GM19455 (cell line): ENCODE data around the gene TNFRSF19.

Source experiments
- ATAC-seq: cut with Tn5 transposase; IDR thresholded peaks from one replicate; pipeline ENCODE4 v1.9.1; 2021; ENCODE audit not compliant: unreplicated experiment

Gene TNFRSF19

DNA sequence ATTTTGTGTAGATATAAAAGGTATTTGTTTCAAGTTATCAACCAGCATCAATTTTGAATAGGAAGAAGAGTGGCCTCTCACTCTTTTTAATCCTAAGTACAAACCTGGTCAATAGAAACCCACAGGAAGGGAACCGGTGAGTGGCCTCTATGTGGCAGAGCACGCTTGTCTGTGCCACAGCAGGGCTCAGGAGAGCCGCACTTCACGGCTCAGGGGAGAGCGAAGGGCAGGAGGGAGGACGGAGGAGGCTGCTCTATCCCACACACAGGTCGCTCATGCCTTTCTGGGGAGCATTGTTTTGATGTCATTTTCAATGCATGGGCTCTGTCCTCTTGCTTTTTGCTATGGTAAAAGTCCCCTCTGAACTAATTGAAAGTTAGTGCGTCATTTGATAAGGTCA lies 57.2 kb downstream of the TNFRSF19 start:
- no peak for ATAC-seq

DNA sequence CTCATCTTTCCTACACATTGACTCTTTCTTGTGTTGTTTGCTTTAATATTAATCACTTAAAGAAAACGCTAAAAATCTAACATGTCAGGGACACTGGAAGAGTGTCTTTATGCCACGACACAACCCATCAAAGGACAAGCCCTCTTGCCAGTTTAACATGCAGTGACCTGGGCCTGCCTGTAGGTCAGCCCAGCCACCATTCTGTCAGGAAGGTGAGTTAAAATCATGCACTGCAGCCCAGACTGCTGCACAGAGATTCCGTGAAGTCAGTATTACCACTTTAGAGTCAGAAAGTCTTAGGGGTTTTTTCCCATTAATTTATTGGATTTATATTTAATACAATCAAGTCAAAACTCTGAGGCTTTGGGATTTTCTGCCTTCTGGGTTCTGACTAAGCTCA lies 58.0 kb downstream of the TNFRSF19 start:
- no peak for ATAC-seq

DNA sequence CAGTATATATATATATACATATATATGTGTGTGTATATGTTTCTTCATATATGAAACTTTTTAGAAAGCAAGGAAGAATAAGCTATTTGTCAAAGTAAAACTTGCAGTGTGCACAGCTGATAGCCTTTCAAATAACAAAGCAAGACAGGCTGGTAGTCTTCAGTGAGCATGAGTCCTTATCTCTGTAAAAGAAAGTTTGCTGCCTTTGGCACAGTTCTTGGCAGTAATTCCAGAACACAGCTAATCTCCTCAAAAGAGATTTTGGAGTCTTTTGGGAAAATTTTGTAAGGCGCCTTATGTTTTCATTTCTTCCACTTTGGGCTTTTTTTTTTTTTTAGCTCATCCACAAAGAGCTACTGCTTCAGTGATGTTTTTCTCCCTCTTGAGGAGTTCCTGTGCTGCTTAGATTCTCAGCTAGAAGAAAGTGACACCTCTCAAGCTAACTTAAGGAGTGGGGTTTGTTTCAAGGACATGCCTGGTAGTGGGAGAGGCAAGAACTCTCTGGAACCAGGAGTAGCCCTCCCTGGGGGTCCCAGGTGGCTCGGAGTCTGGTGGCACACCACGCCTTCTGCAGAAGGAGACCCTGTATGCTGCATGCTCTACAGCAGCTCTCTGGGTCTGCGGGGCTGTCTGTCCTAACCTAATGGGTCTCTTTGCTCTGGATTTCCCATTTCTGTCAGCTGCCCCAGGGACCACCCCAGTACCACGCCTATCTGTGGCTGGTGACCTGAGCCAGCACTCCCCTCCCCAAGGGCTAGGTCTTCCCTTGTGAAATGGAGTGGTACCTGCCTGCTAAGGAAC lies 58.8 kb downstream of the TNFRSF19 start:
- ATAC-seq, result no peak

DNA sequence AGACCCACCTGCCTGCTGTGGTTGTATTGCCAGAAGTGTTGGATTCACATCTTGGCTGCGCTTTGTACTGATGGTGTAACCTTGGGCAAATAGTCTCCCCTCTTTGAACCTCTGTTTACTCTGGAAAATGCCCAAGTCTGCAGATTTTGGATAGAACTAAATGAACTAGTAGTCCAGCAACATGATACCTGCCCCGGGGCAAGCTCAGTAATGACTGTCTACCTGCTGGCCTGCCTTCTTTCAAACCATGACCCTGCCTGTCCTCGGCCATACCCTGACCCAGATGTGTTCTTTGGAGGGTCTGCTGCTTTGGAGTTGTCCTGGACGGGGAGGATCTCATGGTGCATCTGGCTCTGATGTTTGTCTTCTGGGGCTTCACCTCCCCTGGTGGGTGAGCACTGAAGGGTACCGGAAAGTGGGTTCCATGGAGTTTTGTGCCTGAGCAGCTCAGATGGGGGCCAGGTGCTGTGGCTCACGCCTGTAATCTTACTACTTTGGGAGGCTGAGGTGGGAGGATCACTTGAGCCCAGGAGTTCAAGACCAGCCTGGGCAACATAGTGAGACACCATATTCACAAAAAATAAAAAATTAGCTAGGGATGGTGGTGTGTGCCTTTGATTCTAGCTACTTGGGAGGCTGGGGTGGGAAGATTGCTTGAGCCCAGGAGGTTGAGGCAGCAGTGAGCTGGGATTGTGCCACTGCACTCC lies 59.5 kb downstream of the TNFRSF19 start:
- no peak for ATAC-seq

DNA sequence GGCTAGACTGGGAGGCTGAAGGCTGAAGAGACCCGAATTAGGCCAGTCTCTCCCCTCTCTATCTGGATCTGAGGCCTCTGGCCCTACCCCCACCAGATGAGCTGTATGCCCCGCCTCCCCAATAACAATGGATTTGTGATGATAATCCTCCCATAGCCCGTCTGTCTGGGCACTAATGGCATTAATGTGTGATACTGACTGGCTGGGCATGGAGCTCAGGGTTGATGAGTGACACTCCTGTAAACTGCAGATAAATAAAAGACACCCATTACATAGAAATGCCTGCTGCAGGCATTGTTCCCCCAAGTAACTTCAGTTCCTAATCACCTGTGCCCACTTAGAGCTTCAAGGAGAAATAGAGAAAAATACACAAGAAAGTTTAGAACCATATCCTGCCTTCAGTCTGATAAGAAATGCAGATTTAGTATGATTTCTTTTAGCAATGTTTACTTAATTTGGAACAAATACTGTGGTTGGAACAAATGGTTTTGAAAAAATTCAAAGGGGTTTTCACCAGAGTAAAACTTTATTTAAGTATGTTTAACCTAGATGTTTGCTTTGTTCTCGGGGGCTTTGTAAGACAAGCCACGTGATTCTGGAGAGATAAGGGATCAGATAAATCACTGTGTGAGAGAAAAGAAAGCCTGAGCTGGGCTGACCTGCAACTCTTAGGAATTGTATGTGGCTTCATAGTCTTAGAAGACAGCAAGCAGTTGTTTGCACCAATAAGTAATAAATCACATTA lies 60.3 kb downstream of the TNFRSF19 start:
- no peak for ATAC-seq

DNA sequence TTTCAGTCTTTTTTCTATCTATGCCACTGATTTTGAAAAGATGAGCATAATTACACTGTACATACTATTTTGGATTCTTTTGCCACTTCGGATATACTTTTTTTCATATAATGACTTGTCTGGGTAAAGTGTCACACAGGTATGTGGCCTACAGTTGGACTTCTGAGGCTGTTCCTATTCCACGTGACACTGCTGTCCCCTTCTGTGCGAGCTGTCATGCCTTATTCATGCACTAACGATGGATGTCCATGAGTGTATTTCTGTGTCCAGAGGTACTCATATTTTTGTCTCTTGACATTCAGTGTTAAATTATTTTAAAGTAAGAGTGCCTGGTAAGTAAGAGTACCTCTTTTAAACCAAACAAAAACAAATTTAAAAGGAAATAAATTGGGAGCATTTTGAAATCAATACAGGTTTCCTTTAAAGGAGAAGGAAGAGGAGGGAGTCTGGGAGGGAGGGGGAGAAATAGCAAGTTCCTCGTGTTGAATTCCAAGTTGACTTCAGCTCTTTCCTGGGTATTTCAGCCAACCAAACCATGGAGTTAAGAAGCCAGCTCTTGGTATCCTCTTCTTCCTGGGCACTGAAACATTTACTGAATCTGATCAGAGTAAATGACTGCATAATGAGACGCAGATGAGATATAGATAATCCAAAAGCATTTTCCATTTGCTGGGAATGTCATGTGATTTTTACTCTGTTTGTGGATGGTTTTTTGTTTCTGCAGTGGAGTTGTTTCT lies 61.3 kb downstream of the TNFRSF19 start:
- ATAC-seq, result no peak

DNA sequence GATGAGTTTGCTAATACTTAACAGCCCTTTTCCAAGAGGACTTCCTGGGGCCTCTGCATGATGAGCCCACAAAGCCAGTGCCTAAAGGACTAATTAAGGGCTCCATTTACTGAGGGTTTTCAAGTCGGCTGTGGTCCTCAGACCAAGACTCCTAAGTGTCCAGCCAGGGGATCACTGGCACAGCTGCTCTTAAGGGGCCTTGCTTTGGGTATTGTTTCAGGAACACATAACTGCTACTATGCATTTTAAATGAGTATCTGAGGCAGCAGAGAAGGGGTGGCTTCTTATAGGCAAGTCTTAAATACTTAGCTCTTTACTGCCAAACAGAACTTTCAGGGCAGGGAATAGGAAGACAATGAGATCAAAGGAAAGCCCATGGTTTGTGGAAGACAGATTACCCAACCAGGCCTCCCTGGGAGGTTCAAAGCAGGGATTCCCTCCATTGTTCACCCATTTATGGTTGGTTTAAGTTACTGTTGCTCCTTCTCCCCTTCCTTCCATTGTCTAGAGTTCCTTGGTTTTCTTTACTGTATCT lies 61.9 kb downstream of the TNFRSF19 start:
- no peak for ATAC-seq

DNA sequence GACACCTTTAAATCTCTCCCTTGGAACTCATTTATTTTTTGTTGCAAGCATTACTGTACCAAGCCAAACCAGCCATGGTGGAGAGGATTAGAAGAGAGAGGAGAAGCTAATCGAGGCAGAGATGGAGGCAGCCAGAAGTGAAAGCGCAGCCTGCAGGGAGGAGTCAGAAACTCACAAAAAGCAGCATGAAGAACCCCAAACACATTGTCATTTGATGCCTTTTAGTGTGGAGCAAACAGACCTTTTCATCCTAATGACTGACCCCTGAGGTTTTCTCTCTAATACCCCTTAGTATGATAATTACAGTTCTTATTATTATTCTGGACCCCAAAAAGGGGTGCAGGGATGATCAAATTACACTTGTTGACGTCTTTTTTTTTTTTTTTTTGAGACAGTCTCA lies 62.5 kb downstream of the TNFRSF19 start:
- no peak for ATAC-seq

DNA sequence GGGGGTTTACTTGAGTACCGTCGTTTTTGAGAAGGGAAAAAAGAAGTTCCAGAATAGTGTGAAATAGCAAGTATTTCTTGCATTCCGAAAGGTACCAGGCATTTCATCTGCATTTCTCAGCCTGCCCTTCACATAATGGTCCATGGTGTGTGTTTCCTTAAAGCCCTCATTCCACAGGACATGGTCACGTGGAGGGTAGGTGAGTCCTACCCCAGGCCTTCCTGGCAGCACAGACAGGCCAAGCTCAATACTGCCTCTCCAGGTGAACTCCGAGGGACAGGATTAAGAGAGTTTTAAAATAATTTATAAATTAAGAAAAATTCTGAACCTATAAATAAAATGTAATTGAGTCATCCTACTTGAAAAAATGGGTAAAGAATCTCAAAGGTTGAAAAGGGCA lies 64.7 kb downstream of the TNFRSF19 start:
- no peak for ATAC-seq

DNA sequence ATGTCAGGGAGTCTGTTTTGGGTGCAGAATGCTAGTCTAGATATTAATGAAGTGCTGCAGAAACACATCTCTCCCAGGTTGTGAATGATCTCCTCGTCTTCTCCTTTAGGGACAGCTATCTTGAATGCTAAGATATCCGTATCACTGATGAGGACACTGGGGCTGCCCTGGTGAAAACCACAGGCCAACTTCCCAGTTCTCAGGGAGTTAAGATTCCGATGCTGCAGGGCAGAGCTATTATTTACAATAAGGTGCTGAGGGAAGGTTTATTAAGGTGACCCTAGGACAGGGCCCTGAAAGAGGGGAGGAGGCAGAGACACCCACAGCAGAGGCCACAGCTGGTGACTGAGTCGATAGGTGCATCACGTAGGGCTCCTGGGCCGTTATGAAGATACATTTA lies 66.1 kb downstream of the TNFRSF19 start:
- ATAC-seq, result no peak

DNA sequence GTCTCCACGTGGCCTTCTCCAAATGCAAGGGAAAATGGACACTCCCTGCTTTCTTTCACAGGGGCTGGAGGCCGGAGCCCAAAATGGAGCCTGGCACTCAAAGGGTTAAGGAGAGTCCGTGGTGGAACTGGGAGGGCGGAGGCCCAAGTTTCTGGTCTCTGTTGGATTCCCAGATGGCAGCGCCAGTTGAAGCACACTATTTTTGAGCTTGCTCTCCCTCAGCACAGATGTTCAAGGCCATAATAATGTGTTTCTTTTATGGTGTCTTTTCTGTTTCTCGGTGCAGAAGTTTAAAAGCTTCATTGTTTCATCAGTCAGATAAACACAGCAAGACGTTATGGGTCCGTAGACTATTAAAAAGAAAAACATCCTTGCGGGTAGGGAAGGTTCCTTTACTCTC lies 67.6 kb downstream of the TNFRSF19 start:
- ATAC-seq, result no peak

DNA sequence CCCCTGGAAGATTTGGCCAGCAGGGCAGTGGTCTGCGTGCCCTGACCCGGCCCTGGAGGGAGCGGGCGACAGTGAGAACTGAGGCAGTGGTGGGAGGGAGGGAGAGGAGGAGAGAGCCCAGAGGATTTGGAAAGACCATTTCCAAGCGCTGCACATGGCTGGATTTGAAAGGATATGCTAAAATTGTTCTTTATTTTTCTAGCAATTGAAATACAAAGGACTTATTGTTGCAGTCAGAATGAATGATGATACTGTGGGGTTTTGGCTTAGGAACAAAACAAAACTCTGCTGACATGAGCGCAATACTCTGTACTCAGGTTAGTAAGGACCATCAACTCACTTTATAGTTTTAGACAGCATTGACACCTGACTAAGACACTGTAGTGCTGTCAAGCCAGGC lies 69.5 kb downstream of the TNFRSF19 start:
- ATAC-seq, result no peak

DNA sequence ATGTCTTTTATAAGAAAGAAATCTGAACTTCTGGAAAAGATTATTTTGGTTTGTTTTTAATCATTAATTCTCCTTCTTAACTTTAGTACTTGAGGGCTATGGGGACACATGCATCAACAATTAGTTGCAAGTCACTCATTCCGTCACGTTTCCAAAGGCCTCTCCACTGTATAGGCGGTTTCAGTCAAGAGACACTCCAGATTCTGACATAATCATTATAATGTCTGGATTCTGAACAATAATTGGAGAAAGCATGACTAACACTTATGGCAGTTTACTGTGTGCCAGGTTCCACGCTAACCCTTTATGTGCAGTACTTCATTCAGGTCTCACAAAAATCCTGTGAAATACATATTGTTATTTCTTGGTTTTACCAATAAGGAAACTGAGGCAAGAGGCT lies 71.9 kb downstream of the TNFRSF19 start:
- ATAC-seq, result no peak

DNA sequence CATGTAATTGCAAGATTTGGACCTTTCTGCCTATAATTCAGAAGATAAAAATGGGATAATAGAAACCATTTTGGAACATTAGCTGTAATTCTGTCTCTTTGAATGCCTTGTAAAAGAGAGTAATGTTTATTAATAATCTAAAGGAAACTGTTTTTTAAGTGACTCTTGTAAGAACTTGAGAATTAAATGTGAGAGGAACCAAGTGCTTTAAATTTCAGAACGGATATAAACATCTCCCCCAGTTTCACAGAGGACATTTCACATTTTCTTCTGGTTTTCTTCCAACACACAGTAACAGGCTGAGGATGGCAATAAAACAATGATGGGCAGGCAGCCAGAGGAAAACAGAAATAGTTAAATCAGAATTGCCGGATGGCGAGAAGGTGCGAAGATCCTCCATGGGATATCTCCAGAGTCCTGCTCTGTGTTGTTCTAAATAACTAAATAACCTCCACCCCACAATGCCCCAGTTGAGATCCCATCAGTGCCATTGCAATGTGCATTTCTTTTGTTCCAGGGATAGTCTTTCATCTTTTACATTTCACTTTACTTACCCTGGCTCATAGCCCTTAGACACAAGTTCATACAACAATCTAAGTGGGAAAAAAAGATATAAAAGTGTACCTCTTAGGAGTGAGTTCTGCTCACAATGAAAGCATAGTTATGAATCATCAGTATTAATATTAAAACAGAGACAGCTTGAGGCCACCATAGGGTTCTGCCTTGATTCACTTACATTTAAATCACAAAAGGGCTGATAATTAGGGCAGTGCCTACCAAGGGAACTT lies 73.3 kb downstream of the TNFRSF19 start:
- no peak for ATAC-seq

DNA sequence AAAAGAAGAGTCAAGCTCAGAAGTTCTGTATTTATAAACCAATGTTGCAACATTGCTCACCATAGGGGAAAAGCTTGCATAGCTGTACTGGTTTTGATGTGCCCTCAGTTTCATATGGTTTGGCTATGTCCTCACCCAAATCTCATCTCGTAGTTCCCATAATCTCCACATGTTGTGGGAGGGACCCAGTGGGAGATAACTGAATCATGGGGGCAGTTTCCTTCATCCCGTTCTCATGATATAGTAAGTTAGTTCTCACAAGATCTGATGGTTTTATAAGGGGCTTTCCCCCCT lies 73.9 kb downstream of the TNFRSF19 start:
- no peak for ATAC-seq

DNA sequence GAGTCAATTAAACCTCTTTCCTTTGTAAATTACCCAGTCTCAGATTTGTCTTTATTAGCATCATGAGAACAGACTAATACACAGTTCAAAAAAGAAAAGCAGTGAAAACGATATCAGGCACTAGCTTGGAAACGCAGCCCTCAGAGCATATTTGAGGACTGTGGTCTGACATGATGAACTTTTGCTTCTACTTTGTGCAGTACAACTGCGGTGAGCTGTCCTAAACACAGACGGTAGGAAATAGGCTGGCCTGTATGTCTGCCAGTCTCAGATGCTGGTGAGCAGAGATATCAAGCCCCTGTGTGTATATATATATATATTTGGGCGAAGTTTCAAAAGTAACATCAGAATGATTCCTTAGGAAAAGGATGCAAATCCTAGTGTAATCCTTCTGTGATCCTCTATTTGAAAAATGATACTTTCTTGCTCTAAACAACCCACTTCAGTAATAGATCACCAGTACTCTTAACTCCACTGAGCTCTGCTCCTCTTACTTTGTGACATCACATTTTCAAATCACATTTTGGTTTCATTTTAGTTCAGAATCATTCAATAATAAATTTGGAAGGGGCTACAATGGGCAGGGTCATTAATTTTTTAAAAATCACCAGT lies 74.4 kb downstream of the TNFRSF19 start:
- no peak for ATAC-seq

DNA sequence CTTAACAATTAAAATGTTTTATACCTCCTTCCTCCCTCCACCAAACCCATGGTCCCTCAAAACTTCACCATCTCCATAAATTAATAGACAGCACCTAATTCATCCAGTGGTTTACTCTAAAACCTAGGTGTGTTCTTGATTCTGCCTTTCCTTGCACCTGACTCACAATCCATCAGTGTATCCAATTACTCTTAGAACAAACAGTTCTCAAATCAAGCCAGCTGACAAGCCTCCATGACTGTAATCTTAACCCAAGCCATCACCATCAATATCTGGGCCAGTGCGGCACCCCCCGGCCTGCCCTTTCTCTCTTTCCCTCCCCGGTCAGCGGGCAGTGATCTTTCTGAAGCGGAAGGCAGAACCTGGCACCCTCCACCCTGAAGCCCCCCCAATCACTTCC lies 75.6 kb downstream of the TNFRSF19 start:
- no peak for ATAC-seq

DNA sequence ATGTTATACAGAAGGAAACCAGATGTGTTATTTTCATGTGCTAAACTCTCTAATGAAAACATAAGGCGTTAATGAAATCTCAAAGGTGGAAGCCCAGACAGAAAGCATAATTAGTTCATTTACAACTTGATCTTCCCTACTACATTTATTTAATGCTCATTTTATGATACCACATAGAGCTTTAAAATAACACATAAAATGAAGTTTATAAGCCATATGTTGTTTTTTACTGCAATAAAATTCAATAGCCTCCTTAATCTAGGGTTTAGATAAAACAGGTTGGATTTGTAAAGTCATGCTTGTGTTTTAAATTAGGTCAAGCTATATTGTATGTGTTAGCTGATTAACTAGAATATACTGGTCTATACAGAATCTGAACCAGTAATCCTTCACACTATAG lies 81.2 kb downstream of the TNFRSF19 start:
- ATAC-seq, result no peak

DNA sequence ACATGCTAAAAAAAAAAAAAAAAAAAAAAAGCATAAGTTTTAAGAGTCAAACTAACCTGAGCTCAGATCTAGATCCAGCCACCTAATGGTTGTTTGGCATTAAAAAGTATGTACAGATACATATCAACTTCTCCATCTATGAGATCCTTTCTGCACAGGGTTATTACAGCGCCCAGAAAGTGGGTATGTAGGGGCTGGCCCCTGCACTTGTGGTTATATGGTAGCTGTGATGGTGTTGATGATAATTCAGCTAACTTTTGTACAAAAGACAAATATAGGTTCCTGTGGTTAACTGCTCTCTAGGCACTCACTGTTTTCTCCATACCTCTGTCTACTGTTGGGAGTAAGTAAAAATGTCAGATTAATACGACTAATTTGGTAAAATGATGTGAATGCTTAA lies 81.7 kb downstream of the TNFRSF19 start:
- no peak for ATAC-seq
